SK-N-MC (cell line): Measurements from ENCODE around the gene MAGI1.

ENCODE experiments used
- DNase-seq: peaks from one replicate; pipeline ENCODE4 v3.0.0-alpha.2; 2011; ENCODE audit warnings: low read depth, low spot score
- H3K27ac ChIP-seq: fragments of 200-600 bp; sonication (generic); 2 replicates; pipeline ENCODE4 v1.5.1; 2016; ENCODE audit warnings: mixed run types
- H3K36me3 ChIP-seq: fragments of 200-600 bp; sonication (generic); 2 replicates; pipeline ENCODE4 v1.6.1; 2017; ENCODE audit warnings: antibody characterized with exemption, low read length, mixed read lengths; ENCODE audit not compliant: insufficient read depth
- H3K4me3 ChIP-seq: fragments of 200-600 bp; sonication (generic); 2 replicates; pipeline ENCODE4 v1.5.1; 2016
- H3K9ac ChIP-seq: fragments of 200-600 bp; sonication (generic); 2 replicates; pipeline ENCODE4 v1.8.0; 2017; ENCODE audit warnings: mixed run types, mixed read lengths; ENCODE audit not compliant: insufficient read length
- H3K9me3 ChIP-seq: fragments of 200-600 bp; sonication (generic); 2 replicates; pipeline ENCODE4 v1.6.1; 2017; ENCODE audit warnings: low read depth, mild to moderate bottlenecking, antibody characterized with exemption, low read length, moderate library complexity, mixed read lengths
- EZH2 ChIP-seq: fragments of 200-600 bp; sonication (generic); IDR thresholded peaks from one replicate; pipeline ENCODE4 v1.6.1; 2017; ENCODE audit warnings: antibody characterized with exemption
- FOXP2 ChIP-seq: optimal IDR thresholded peaks from 2 replicates; pipeline ENCODE3; 2011; ENCODE audit warnings: mild to moderate bottlenecking, moderate library complexity; ENCODE audit not compliant: insufficient read depth; ENCODE audit errors: extremely low read length, control extremely low read depth
- POLR2AphosphoS5 ChIP-seq: IDR thresholded peaks from 2 replicates; pipeline ENCODE4 v1.6.1; 2012; ENCODE audit warnings: mild to moderate bottlenecking, low read depth, low read length, borderline replicate concordance

Gene MAGI1

GRCh38 chr3:65713016-65713415 lies 325.7 kb downstream of the MAGI1 start:
- H3K27ac ChIP-seq: no peak overlapping the region
- H3K9me3 ChIP-seq: no peaks in the 10 kb centered on the region
- H3K4me3 ChIP-seq: no peak overlapping the region
- H3K36me3 ChIP-seq: no peaks in the 10 kb centered on the region
- H3K9ac ChIP-seq: no peak overlapping the region
- DNase-seq: no peak
- TF ChIP-seq POLR2AphosphoS5 (no peak), EZH2 (no peak), FOXP2 (no peak)

- H3K4me3 ChIP-seq: no peak overlapping the region
- no peaks in the 10 kb centered on the region for H3K36me3 ChIP-seq
- no peak for TF ChIP-seq FOXP2
- no peak for TF ChIP-seq POLR2AphosphoS5
- TF ChIP-seq EZH2: no peak
- DNase-seq: no peak
- H3K27ac ChIP-seq: no peak overlapping the region
- no peak overlapping the region for H3K9ac ChIP-seq
- no peaks in the 10 kb centered on the region for H3K9me3 ChIP-seq
These were observed 326.6 kb downstream of the MAGI1 start for GRCh38 chr3:65712140-65712539.

GRCh38 chr3:65706776-65707568 lies 331.7 kb downstream of the MAGI1 start:
- Histone ChIP-seq H3K27ac (no peak overlapping the region), H3K9me3 (no peaks in the 10 kb centered on the region), H3K4me3 (no peak overlapping the region), H3K9ac (no peak overlapping the region), H3K36me3 (no peaks in the 10 kb centered on the region)
- DNase-seq: no peak
- no peak for TF ChIP-seq POLR2AphosphoS5
- TF ChIP-seq EZH2: no peak
- no peak for TF ChIP-seq FOXP2

- TF ChIP-seq EZH2: no peak
- TF ChIP-seq POLR2AphosphoS5: no peak
- no peak for TF ChIP-seq FOXP2
- Histone ChIP-seq H3K27ac (no peak overlapping the region), H3K36me3 (no peaks in the 10 kb centered on the region), H3K9ac (no peak overlapping the region), H3K9me3 (no peaks in the 10 kb centered on the region), H3K4me3 (no peak overlapping the region)
- no peak for DNase-seq
These were observed 332.4 kb downstream of the MAGI1 start for GRCh38 chr3:65706301-65706700.

GRCh38 chr3:65703820-65704219 lies 334.9 kb downstream of the MAGI1 start:
- Histone ChIP-seq H3K9me3 (no peaks in the 10 kb centered on the region), H3K27ac (no peak overlapping the region), H3K36me3 (no peaks in the 10 kb centered on the region), H3K9ac (no peak overlapping the region), H3K4me3 (no peak overlapping the region)
- DNase-seq: no peak
- no peak for TF ChIP-seq FOXP2
- TF ChIP-seq EZH2: no peak
- TF ChIP-seq POLR2AphosphoS5: no peak

- no peak for DNase-seq
- Histone ChIP-seq H3K9me3 (no peaks in the 10 kb centered on the region), H3K36me3 (no peaks in the 10 kb centered on the region), H3K9ac (no peak overlapping the region), H3K27ac (no peak overlapping the region), H3K4me3 (no peak overlapping the region)
- TF ChIP-seq FOXP2 (no peak), EZH2 (no peak), POLR2AphosphoS5 (no peak)
These were observed 335.7 kb downstream of the MAGI1 start for GRCh38 chr3:65703026-65703425.

- Histone ChIP-seq H3K4me3 (no peak overlapping the region), H3K9ac (no peak overlapping the region), H3K27ac (no peak overlapping the region), H3K9me3 (no peaks in the 10 kb centered on the region), H3K36me3 (no peaks in the 10 kb centered on the region)
- TF ChIP-seq FOXP2: no peak
- no peak for TF ChIP-seq EZH2
- TF ChIP-seq POLR2AphosphoS5: no peak
- DNase-seq: no peak
These were observed 336.5 kb downstream of the MAGI1 start for GRCh38 chr3:65702202-65702601.

GRCh38 chr3:65701516-65701915 lies 337.2 kb downstream of the MAGI1 start:
- H3K4me3 ChIP-seq: no peak overlapping the region
- no peaks in the 10 kb centered on the region for H3K36me3 ChIP-seq
- TF ChIP-seq FOXP2: no peak
- no peak for TF ChIP-seq EZH2
- H3K9ac ChIP-seq: no peak overlapping the region
- no peaks in the 10 kb centered on the region for H3K9me3 ChIP-seq
- no peak for DNase-seq
- no peak overlapping the region for H3K27ac ChIP-seq

- no peak overlapping the region for H3K4me3 ChIP-seq
- no peak for TF ChIP-seq POLR2AphosphoS5
- TF ChIP-seq EZH2: no peak
- no peak for TF ChIP-seq FOXP2
- no peak for DNase-seq
- no peaks in the 10 kb centered on the region for H3K9me3 ChIP-seq
- no peak overlapping the region for H3K9ac ChIP-seq
- no peaks in the 10 kb centered on the region for H3K36me3 ChIP-seq
- no peak overlapping the region for H3K27ac ChIP-seq
These were observed 349.3 kb downstream of the MAGI1 start for GRCh38 chr3:65689436-65689835.
